Upper lobe of left lung (tissue), 6 donors: Measurements from ENCODE around the gene KCNAB3. TPM values are rescaled to one million over a fixed set of nuclear protein-coding genes. Genes with fewer than 3 reads are reported as not detected.

Experiments used
- ATAC-seq, 2 donors: fragments of 200-7000 bp; cut with Tn5 transposase; one replicate each; pipeline ENCODE4 v1.9.1; 2022; ENCODE audit warnings: mild to moderate bottlenecking in 2 of 2, moderate library complexity in 2 of 2; ENCODE audit not compliant: low FRiP score in 2 of 2
- DNase-seq, 2 donors: peaks; one replicate each; pipeline ENCODE4 v3.0.0-alpha.2; 2019 to 2020
- H3K27ac ChIP-seq, 4 donors: fragments of 200-600 bp; sonication (generic); one replicate each; pipeline ENCODE4 v1.5.1; 2016 to 2019
- H3K27me3 ChIP-seq, 4 donors: fragments of 200-600 bp; sonication (generic); one replicate each; pipeline ENCODE4 v1.5.1; 2017 to 2019
- H3K36me3 ChIP-seq, 4 donors: fragments of 200-600 bp; sonication (generic); one replicate each; pipeline ENCODE4 v1.5.1; 2016 to 2019
- H3K4me1 ChIP-seq, 4 donors: fragments of 200-600 bp; sonication (generic); one replicate each; pipeline ENCODE4 v1.5.1; 2018 to 2019
- H3K4me3 ChIP-seq, 4 donors: fragments of 200-600 bp; sonication (generic); one replicate each; pipeline ENCODE4 v1.5.1; 2017 to 2019; ENCODE audit warnings: mild to moderate bottlenecking in 2 of 4, moderate library complexity in 1 of 4
- H3K9me3 ChIP-seq, 4 donors: fragments of 200-600 bp; sonication (generic); one replicate each; pipeline ENCODE4 v1.5.1; 2018 to 2019
- EP300 ChIP-seq, 4 donors: sonication (generic); formaldehyde crosslinking; IDR thresholded peaks; one replicate each; pipeline ENCODE4 v1.5.1; 2017; ENCODE audit warnings: antibody characterized with exemption in 4 of 4, control low read depth in 2 of 4
- POLR2A ChIP-seq, 4 donors: fragments of 450-650 bp; IDR thresholded peaks; one replicate each; pipeline ENCODE4 v1.5.1; 2016 to 2017; ENCODE audit warnings: antibody characterized with exemption in 4 of 4, mild to moderate bottlenecking in 2 of 4
- POLR2AphosphoS5 ChIP-seq, 2 donors: sonication (generic); formaldehyde crosslinking; IDR thresholded peaks; one replicate each; pipeline ENCODE4 v1.5.1; 2017; ENCODE audit warnings: antibody characterized with exemption in 2 of 2
- WGBS, 2 donors: methylation state at CpG; one replicate each; pipeline ENCODE4 v1.1.5; 2017 to 2018; 5-methylcytosine and 5-hydroxymethylcytosine counted together
- total RNA-seq, 6 donors: library from RNA; depleted of rRNA in 4 of 6; stranded (reverse); fragments of >200 nt in 4 of 6; gene quantifications; one replicate each; pipeline versions ENCODE4 v1.1.0 to v1.2.1, GENCODE V29; 2016 to 2021
- TF ChIP-seq, protein P1 (sequence below), 6 experiments: fragments of 450-650 bp in 4 of 6; fragments of 200-600 bp in 2 of 6; sonication (generic) in 2 of 6; IDR thresholded peaks; one replicate each; pipeline ENCODE4 v1.5.1; 2016 to 2019; ENCODE audit warnings: antibody characterized with exemption in 6 of 6
- donor health status: DM: no; HTN: no; CAD: no; lungs with moderate emphysema.
- donor health status: DM: no; HTN: yes; CAD: no; lungs with severe emphysema.

The KCNAB3 gene
- total RNA-seq, 6 donors from 2014 or later: 4.2 to 10.0 (median 5.7) TPM

DNA sequence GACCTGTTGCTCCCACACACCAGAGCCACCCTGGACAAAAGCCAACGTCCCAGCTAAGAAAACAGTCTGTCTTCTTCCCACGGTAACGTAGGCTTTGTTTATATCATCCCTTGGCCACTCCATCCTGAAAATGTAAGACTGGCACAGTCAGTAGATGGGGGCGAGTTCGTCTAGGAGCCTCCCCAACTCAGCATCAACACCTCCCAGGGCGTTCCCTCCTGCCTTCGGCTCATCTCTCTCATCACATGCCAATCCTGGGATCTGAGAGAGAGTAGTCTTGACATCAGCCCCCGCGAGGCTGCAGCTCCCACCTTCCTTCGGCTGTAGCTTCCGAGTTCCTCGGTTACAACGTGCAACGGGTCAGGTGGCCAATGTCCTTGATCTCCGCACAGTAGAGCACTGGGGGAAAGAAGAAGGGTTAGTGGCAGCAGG, 14.5 kb downstream of the KCNAB3 start:
- TF ChIP-seq EP300 (IDR thresholded peaks at IDR 0.05) (no peak), POLR2A (IDR thresholded peaks at IDR 0.05) (no peak), POLR2AphosphoS5 (IDR thresholded peaks at IDR 0.05) (no peak)
- TF ChIP-seq, protein P1, sequence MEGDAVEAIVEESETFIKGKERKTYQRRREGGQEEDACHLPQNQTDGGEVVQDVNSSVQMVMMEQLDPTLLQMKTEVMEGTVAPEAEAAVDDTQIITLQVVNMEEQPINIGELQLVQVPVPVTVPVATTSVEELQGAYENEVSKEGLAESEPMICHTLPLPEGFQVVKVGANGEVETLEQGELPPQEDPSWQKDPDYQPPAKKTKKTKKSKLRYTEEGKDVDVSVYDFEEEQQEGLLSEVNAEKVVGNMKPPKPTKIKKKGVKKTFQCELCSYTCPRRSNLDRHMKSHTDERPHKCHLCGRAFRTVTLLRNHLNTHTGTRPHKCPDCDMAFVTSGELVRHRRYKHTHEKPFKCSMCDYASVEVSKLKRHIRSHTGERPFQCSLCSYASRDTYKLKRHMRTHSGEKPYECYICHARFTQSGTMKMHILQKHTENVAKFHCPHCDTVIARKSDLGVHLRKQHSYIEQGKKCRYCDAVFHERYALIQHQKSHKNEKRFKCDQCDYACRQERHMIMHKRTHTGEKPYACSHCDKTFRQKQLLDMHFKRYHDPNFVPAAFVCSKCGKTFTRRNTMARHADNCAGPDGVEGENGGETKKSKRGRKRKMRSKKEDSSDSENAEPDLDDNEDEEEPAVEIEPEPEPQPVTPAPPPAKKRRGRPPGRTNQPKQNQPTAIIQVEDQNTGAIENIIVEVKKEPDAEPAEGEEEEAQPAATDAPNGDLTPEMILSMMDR (IDR thresholded peaks at IDR 0.05): no peak
- ATAC-seq: peak; percentile 32 to 63
- H3K36me3 ChIP-seq: peaks cover 7 to 15% (median 12%) of the 10 kb centered on the region in 4 donors
- H3K4me3 ChIP-seq: peak overlapping the region; percentile 63 to 73 (median 69)
- H3K9me3 ChIP-seq: no peaks in the 10 kb centered on the region
- 0 to 1% methylated on average over 12 to 15 of the region's 15 CpGs for WGBS, 2 donors
- DNase-seq: no peak
- H3K27ac ChIP-seq: peak overlapping the region; percentile 94 to 98 (median 96)
- H3K4me1 ChIP-seq: peaks cover 20 to 26% (median 25%) of the 10 kb centered on the region in 4 donors
- no peaks in the 10 kb centered on the region for H3K27me3 ChIP-seq

DNA sequence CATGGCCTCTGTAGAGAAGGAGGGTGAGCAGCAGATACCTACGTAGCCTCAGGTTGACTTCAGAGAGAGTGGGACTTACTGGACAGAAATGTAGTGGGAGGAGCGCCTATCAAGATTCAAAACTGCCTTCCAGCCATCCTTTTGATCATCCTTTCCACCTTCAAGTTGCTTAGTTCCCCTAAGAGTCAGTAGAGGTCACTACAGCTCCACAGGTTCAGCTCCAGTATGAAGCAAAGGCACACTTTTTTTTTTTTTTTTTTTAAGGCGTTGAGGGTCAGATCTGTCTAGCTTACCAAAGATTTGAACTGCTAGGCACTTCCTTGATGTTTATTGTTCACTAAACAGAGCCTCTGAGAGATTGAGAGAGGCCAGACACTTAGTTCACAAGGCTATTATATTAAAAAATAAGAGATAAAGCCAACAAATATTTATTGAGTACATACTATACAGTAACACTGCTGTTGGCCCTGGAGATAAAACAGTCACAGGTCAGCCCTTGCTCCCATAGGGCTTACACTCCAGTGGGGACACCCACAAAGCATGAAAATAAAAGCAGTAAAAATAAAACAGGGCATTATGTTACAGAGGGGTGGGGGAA, 16.6 kb downstream of the KCNAB3 start:
- TF ChIP-seq, protein P1 (IDR thresholded peaks at IDR 0.05): peak; percentile 46 to 80 (median 64)
- no peak for TF ChIP-seq POLR2A (IDR thresholded peaks at IDR 0.05)
- Histone ChIP-seq H3K4me1 (peaks cover 20 to 26% (median 25%) of the 10 kb centered on the region in 4 donors), H3K27ac (peak overlapping the region in 1 of 4 donors; percentile 54), H3K36me3 (peaks cover 16 to 37% (median 32%) of the 10 kb centered on the region in 4 donors), H3K4me3 (no peak overlapping the region), H3K27me3 (no peaks in the 10 kb centered on the region), H3K9me3 (no peaks in the 10 kb centered on the region)
- DNase-seq (no peak), ATAC-seq (peak in 1 of 2 donors; percentile 25)
- 42 to 52% methylated on average over 3 of the region's 3 CpGs for WGBS, 2 donors

DNA sequence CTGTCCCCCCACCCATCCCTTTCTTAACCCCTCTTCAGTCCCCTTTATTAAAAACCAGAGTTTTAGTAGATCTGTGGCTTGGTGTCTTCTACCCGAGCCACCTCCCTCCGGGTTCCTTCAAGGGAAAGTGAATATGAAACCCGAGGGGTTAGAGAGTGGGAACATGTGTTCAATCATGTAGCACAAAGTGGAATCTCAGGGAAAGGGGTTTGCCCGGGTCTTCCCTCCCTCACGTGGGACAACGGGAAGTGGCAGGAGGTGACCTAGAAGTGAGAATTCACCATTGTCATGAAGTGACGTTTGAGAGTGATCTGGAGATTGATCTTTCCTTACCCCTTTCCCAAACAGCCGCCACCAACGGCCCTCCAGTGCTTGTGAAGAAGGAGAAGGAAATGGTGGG, 18.5 kb downstream of the KCNAB3 start:
- no peak overlapping the region for H3K4me3 ChIP-seq
- peaks cover 25 to 56% (median 51%) of the 10 kb centered on the region in 4 donors for H3K36me3 ChIP-seq
- TF ChIP-seq POLR2A (IDR thresholded peaks at IDR 0.05) (no peak), EP300 (IDR thresholded peaks at IDR 0.05) (no peak), POLR2AphosphoS5 (IDR thresholded peaks at IDR 0.05) (no peak)
- TF ChIP-seq, protein P1 (IDR thresholded peaks at IDR 0.05): no peak
- H3K9me3 ChIP-seq: no peaks in the 10 kb centered on the region
- WGBS, 2 donors: 65 to 72% methylated on average over 9 of the region's 9 CpGs
- no peak for ATAC-seq
- H3K4me1 ChIP-seq: peaks cover 11 to 17% (median 16%) of the 10 kb centered on the region in 4 donors
- H3K27ac ChIP-seq: no peak overlapping the region
- H3K27me3 ChIP-seq: no peaks in the 10 kb centered on the region
- DNase-seq: no peak

DNA sequence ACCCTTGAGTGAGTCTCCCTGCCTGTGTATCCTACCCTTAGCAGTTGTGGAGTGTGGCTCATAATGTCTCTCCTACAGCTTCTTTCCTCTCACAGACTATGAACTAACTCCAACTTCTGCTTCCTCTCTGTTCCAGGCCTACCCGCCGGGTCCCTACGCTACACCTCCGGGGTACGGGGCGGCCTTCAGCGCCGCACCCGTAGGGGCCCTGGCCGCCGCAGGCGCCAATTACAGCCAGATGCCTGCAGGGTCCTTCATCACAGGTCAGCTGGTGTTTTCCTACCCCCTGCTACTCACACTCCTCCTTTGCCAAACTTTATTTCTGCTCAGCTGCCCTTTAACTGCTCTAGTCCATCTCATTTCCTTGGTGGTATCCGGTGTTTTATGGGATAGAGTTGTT, 18.9 kb downstream of the KCNAB3 start:
- Histone ChIP-seq H3K9me3 (no peaks in the 10 kb centered on the region), H3K4me3 (no peak overlapping the region), H3K4me1 (peaks cover 10 to 15% (median 15%) of the 10 kb centered on the region in 4 donors), H3K36me3 (peaks cover 26 to 60% (median 55%) of the 10 kb centered on the region in 4 donors), H3K27me3 (no peaks in the 10 kb centered on the region), H3K27ac (no peak overlapping the region)
- DNase-seq (no peak), ATAC-seq (no peak)
- TF ChIP-seq POLR2AphosphoS5 (IDR thresholded peaks at IDR 0.05): no peak
- TF ChIP-seq EP300 (IDR thresholded peaks at IDR 0.05): no peak
- TF ChIP-seq, protein P1 (IDR thresholded peaks at IDR 0.05): no peak
- no peak for TF ChIP-seq POLR2A (IDR thresholded peaks at IDR 0.05)
- 88 to 90% methylated on average over 13 of the region's 13 CpGs for WGBS, 2 donors

DNA sequence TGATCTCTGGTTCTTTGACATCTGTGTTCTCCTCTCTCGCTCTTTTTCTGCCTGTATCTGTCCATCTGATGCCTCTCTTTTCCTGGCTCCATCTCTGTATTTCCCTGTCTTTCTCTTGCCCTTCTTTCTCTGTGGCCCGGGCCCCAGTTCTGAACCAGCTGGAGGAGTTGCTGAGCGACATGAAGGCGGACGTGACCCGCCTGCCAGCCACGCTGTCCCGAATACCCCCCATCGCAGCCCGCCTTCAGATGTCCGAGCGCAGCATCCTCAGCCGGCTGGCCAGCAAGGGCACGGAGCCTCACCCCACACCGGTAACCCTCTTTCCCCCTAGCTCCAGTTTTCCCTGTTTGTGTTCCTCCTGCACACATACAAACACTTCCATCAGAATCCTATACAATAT, 19.4 kb downstream of the KCNAB3 start:
- Histone ChIP-seq H3K4me3 (no peak overlapping the region), H3K36me3 (peaks cover 28 to 64% (median 60%) of the 10 kb centered on the region in 4 donors), H3K4me1 (peaks cover 9 to 13% (median 12%) of the 10 kb centered on the region in 4 donors), H3K27me3 (no peaks in the 10 kb centered on the region), H3K9me3 (no peaks in the 10 kb centered on the region), H3K27ac (no peak overlapping the region)
- no peak for TF ChIP-seq EP300 (IDR thresholded peaks at IDR 0.05)
- no peak for TF ChIP-seq POLR2A (IDR thresholded peaks at IDR 0.05)
- TF ChIP-seq, protein P1 (IDR thresholded peaks at IDR 0.05): no peak
- TF ChIP-seq POLR2AphosphoS5 (IDR thresholded peaks at IDR 0.05): no peak
- WGBS, 2 donors: 96 to 97% methylated on average over 15 of the region's 15 CpGs
- no peak for ATAC-seq
- DNase-seq: no peak
